GM23338 (cell line): ENCODE data around the gene CRYBA1. TPM values are rescaled to one million over a fixed set of nuclear protein-coding genes. Genes with fewer than 3 reads are reported as not detected.

ENCODE experiments used
- ATAC-seq: fragments of 200-7000 bp; cut with Tn5 transposase; 3 replicates; pipeline ENCODE4 v1.9.1; 2020
- DNase-seq: peaks from one replicate; pipeline ENCODE4 v3.0.0-alpha.2; 2015; ENCODE audit warnings: low spot score
- H2AFZ ChIP-seq: fragments of 200-600 bp; sonication (generic); 2 replicates; pipeline ENCODE4 v1.8.0; 2016; ENCODE audit warnings: antibody characterized with exemption, mild to moderate bottlenecking, moderate library complexity
- H3F3A ChIP-seq: fragments of 200-600 bp; sonication (generic); replicated peaks from 2 replicates; pipeline ENCODE4 v1.8.0; 2017; ENCODE audit warnings: antibody characterized with exemption, mixed run types, low read depth
- H3K27ac ChIP-seq: fragments of 200-600 bp; sonication (generic); 2 replicates; pipeline ENCODE4 v1.6.1; 2016; ENCODE audit warnings: low read depth
- H3K27me3 ChIP-seq: fragments of 200-600 bp; sonication (generic); 2 replicates; pipeline ENCODE4 v1.8.0; 2016; ENCODE audit warnings: mild to moderate bottlenecking, mixed run types, moderate library complexity; ENCODE audit not compliant: insufficient read depth
- H3K36me3 ChIP-seq: fragments of 200-600 bp; sonication (generic); 2 replicates; pipeline ENCODE4 v1.8.0; 2016; ENCODE audit warnings: mild to moderate bottlenecking; ENCODE audit not compliant: insufficient read depth
- H3K4me1 ChIP-seq: fragments of 200-600 bp; sonication (generic); 2 replicates; pipeline ENCODE4 v1.8.0; 2016; ENCODE audit warnings: mild to moderate bottlenecking, moderate library complexity; ENCODE audit not compliant: insufficient read depth
- H3K4me2 ChIP-seq: fragments of 200-600 bp; sonication (generic); 2 replicates; pipeline ENCODE4 v1.7.1; 2017; ENCODE audit warnings: mixed run types
- H3K4me3 ChIP-seq: fragments of 200-600 bp; sonication (generic); 2 replicates; pipeline ENCODE4 v1.6.1; 2016; ENCODE audit warnings: mixed run types
- H3K79me2 ChIP-seq: fragments of 200-600 bp; sonication (generic); replicated peaks from 2 replicates; pipeline ENCODE4 v1.8.0; 2017; ENCODE audit warnings: mild to moderate bottlenecking; ENCODE audit not compliant: insufficient read depth
- H3K9me2 ChIP-seq: fragments of 200-600 bp; sonication (generic); 2 replicates; pipeline ENCODE4 v1.8.0; 2017; ENCODE audit not compliant: insufficient read depth
- H4K20me1 ChIP-seq: fragments of 200-600 bp; sonication (generic); replicated peaks from 2 replicates; pipeline ENCODE4 v1.8.0; 2017; ENCODE audit warnings: mild to moderate bottlenecking; ENCODE audit not compliant: insufficient read depth
- H3K27ac Mint-ChIP-seq: 2 replicates; pipeline ENCODE4 v1.8.0; 2020; ENCODE audit warnings: inconsistent platforms, mild to moderate bottlenecking, moderate library complexity, mixed read lengths
- H3K27me3 Mint-ChIP-seq: 3 replicates; pipeline ENCODE4 v1.8.0; 2022; ENCODE audit warnings: low read depth, mild to moderate bottlenecking, moderate library complexity, mixed read lengths, inconsistent platforms; ENCODE audit not compliant: insufficient read depth, poor library complexity
- H3K36me3 Mint-ChIP-seq: 3 replicates; pipeline ENCODE4 v1.8.0; 2021; ENCODE audit warnings: low read depth, mild to moderate bottlenecking, inconsistent platforms, moderate library complexity, mixed read lengths
- H3K4me1 Mint-ChIP-seq: 3 replicates; pipeline ENCODE4 v1.8.0; 2020; ENCODE audit warnings: mild to moderate bottlenecking, inconsistent platforms, mixed read lengths
- H3K4me3 Mint-ChIP-seq: 3 replicates; pipeline ENCODE4 v1.8.0; 2021; ENCODE audit warnings: moderate library complexity, mild to moderate bottlenecking, inconsistent platforms, mixed read lengths
- H3K9me3 Mint-ChIP-seq: 3 replicates; pipeline ENCODE4 v1.8.0; 2020; ENCODE audit warnings: moderate library complexity, mild to moderate bottlenecking, inconsistent platforms, mixed read lengths
- CREB1 ChIP-seq: fragments of 250-450 bp; sonication (Bioruptor Pico); IDR thresholded peaks from 2 replicates; pipeline ENCODE4 v1.5.0; 2020; ENCODE audit warnings: low read depth, mild to moderate bottlenecking, moderate library complexity
- ETS1 ChIP-seq: IDR thresholded peaks from 2 replicates; pipeline ENCODE4 v1.6.1; 2016; ENCODE audit warnings: antibody characterized with exemption
- EZH2 ChIP-seq: fragments of 200-600 bp; sonication (generic); IDR thresholded peaks from one replicate; pipeline ENCODE4 v1.8.0; 2017; ENCODE audit warnings: antibody characterized with exemption, mild to moderate bottlenecking, low read depth; ENCODE audit not compliant: unreplicated experiment
- EZH2phosphoT487 ChIP-seq: fragments of 200-600 bp; sonication (generic); IDR thresholded peaks from one replicate; pipeline ENCODE4 v1.8.1; 2018; ENCODE audit warnings: antibody characterized with exemption; ENCODE audit not compliant: unreplicated experiment
- JUNB ChIP-seq: IDR thresholded peaks from one replicate; pipeline ENCODE4 v1.6.1; 2016; ENCODE audit warnings: antibody characterized with exemption; ENCODE audit not compliant: unreplicated experiment
- NANOG ChIP-seq: IDR thresholded peaks from 2 replicates; pipeline ENCODE4 v1.6.1; 2016; ENCODE audit warnings: antibody characterized with exemption, borderline replicate concordance
- STAT1 ChIP-seq: IDR thresholded peaks from one replicate; pipeline ENCODE4 v1.6.1; 2016; ENCODE audit warnings: antibody characterized with exemption; ENCODE audit not compliant: unreplicated experiment
- ZNF114 ChIP-seq: fragments of 250-450 bp; sonication (Bioruptor Pico); IDR thresholded peaks from 2 replicates; pipeline ENCODE4 v1.5.0; 2020; ENCODE audit warnings: mild to moderate bottlenecking, moderate library complexity
- polyA plus RNA-seq: library from polyadenylated mRNA; unstranded; fragments of >200 nt; fragmentation: Nextera tagmentation; extraction: Ambion mirVana; gene quantifications from 2 replicates; pipeline ENCODE4 v1.2.1, GENCODE V29; 2016
- total RNA-seq: library from RNA; depleted of rRNA; stranded (reverse); fragments of >200 nt; shearing (Covaris generic); gene quantifications from 2 replicates; pipeline ENCODE4 v1.2.3, GENCODE V29; 2014
- TF ChIP-seq, protein P1 (sequence below): fragments of 250-450 bp; sonication (Bioruptor Pico); IDR thresholded peaks from 2 replicates; pipeline ENCODE4 v1.5.0; 2020; ENCODE audit warnings: mild to moderate bottlenecking, moderate library complexity

Gene CRYBA1
- total and polyA plus RNA-seq, 2 experiments from 2014 or later: not detected

DNA sequence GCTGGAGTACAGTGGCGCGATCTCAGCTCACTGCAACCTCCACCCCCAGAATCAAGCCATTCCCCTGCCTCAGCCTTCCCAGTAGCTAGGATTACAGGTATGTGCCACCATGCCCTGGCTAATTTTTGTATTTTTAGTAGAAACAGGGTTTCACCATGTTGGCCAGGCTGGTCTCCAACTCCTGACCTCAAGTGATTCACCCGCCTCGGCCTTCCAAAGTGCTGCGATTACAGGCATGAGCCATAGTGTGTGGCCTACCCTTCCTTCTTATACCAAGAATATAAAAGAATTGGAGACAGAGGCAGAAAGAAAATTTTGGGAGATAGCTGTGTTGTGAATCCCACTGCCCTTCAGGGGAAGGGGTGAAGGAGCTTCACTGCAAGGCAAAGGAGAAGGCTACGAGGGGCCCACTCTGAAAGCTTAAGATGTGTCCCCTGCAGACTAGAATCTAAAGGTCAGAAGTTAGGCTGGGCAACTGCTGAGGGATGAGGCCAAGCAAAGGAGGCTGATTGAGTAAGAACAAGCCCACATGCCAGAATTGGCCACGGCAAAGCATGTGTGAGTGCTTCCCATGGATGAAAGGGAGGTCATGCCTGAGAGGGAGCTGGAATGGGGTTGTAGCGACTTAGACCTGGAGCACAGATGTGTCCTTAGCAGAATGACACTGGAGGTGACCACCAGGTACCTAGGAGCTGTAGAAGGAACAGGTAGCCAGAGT lies 8.4 kb upstream of the CRYBA1 start:
- H3K9me2 ChIP-seq: no peaks in the 10 kb centered on the region
- peak overlapping the region; percentile 26 for H3K27ac Mint-ChIP-seq
- H4K20me1 ChIP-seq: no peaks in the 10 kb centered on the region
- H3K4me1 ChIP-seq: peaks cover 21% of the 10 kb centered on the region
- no peaks in the 10 kb centered on the region for H3K79me2 ChIP-seq
- no peaks in the 10 kb centered on the region for H3K27me3 ChIP-seq
- H3K36me3 Mint-ChIP-seq: no peaks in the 10 kb centered on the region
- DNase-seq (no peak), ATAC-seq (no peak)
- TF ChIP-seq, protein P1, sequence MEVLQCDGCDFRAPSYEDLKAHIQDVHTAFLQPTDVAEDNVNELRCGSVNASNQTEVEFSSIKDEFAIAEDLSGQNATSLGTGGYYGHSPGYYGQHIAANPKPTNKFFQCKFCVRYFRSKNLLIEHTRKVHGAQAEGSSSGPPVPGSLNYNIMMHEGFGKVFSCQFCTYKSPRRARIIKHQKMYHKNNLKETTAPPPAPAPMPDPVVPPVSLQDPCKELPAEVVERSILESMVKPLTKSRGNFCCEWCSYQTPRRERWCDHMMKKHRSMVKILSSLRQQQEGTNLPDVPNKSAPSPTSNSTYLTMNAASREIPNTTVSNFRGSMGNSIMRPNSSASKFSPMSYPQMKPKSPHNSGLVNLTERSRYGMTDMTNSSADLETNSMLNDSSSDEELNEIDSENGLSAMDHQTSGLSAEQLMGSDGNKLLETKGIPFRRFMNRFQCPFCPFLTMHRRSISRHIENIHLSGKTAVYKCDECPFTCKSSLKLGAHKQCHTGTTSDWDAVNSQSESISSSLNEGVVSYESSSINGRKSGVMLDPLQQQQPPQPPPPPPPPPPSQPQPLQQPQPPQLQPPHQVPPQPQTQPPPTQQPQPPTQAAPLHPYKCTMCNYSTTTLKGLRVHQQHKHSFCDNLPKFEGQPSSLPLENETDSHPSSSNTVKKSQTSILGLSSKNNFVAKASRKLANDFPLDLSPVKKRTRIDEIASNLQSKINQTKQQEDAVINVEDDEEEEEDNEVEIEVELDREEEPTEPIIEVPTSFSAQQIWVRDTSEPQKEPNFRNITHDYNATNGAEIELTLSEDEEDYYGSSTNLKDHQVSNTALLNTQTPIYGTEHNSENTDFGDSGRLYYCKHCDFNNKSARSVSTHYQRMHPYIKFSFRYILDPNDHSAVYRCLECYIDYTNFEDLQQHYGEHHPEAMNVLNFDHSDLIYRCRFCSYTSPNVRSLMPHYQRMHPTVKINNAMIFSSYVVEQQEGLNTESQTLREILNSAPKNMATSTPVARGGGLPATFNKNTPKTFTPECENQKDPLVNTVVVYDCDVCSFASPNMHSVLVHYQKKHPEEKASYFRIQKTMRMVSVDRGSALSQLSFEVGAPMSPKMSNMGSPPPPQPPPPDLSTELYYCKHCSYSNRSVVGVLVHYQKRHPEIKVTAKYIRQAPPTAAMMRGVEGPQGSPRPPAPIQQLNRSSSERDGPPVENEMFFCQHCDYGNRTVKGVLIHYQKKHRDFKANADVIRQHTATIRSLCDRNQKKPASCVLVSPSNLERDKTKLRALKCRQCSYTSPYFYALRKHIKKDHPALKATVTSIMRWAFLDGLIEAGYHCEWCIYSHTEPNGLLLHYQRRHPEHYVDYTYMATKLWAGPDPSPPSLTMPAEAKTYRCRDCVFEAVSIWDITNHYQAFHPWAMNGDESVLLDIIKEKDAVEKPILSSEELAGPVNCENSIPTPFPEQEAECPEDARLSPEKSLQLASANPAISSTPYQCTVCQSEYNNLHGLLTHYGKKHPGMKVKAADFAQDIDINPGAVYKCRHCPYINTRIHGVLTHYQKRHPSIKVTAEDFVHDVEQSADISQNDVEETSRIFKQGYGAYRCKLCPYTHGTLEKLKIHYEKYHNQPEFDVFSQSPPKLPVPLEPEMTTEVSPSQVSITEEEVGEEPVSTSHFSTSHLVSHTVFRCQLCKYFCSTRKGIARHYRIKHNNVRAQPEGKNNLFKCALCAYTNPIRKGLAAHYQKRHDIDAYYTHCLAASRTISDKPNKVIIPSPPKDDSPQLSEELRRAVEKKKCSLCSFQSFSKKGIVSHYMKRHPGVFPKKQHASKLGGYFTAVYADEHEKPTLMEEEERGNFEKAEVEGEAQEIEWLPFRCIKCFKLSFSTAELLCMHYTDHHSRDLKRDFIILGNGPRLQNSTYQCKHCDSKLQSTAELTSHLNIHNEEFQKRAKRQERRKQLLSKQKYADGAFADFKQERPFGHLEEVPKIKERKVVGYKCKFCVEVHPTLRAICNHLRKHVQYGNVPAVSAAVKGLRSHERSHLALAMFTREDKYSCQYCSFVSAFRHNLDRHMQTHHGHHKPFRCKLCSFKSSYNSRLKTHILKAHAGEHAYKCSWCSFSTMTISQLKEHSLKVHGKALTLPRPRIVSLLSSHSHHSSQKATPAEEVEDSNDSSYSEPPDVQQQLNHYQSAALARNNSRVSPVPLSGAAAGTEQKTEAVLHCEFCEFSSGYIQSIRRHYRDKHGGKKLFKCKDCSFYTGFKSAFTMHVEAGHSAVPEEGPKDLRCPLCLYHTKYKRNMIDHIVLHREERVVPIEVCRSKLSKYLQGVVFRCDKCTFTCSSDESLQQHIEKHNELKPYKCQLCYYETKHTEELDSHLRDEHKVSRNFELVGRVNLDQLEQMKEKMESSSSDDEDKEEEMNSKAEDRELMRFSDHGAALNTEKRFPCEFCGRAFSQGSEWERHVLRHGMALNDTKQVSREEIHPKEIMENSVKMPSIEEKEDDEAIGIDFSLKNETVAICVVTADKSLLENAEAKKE (CRISPR knock-in tag): no peak
- no peak for TF ChIP-seq ZNF114
- no peak for TF ChIP-seq CREB1 (CRISPR knock-in tag)
- no peak for TF ChIP-seq NANOG
- TF ChIP-seq ETS1: no peak
- no peak for TF ChIP-seq EZH2
- TF ChIP-seq JUNB: no peak
- TF ChIP-seq STAT1: no peak
- TF ChIP-seq EZH2phosphoT487: no peak
- no peak overlapping the region for H3K4me3 Mint-ChIP-seq
- H3K4me2 ChIP-seq: no peak overlapping the region
- H3F3A ChIP-seq: no peaks in the 10 kb centered on the region
- peaks cover 14% of the 10 kb centered on the region for H3K4me1 Mint-ChIP-seq
- no peaks in the 10 kb centered on the region for H3K9me3 Mint-ChIP-seq
- H3K27me3 Mint-ChIP-seq: no peaks in the 10 kb centered on the region
- H3K36me3 ChIP-seq: no peaks in the 10 kb centered on the region
- no peak overlapping the region for H2AFZ ChIP-seq
- H3K4me3 ChIP-seq: no peak overlapping the region
- no peak overlapping the region for H3K27ac ChIP-seq
